GM13976 (cell line): ENCODE measurements around the gene FOXRED2.
"Not testable (repeated sequence)": the region's sequence is repeated elsewhere in the genome, so short reads cannot be mapped to it uniquely, and the experiment has no call there.

ENCODE experiments used
- DNase-seq: peaks from one replicate; pipeline ENCODE4 v3.0.0; 2012; ENCODE audit warnings: low spot score
- CTCF ChIP-seq: IDR thresholded peaks from 2 replicates; pipeline ENCODE4 v1.5.1; 2012; ENCODE audit warnings: borderline replicate concordance, mild to moderate bottlenecking; ENCODE audit not compliant: insufficient read depth; ENCODE audit errors: extremely low read depth, missing control alignments, control extremely low read depth
- in situ Hi-C: fragments of 300-500 bp; cut with MboI; formaldehyde crosslinking; loops from one replicate; pipeline ENCODE4 v1.12.0; 2022; ENCODE audit warnings: low sequenced_read_pairs, mixed read lengths, inconsistent platforms; ENCODE audit not compliant: unreplicated experiment

FOXRED2 gene

GRCh38 chr22:36456464-36456845 is 50.4 kb downstream of the FOXRED2 start:
- TF ChIP-seq CTCF: no peak
- in situ Hi-C loops: no loop called here
- no peak for DNase-seq

GRCh38 chr22:36455571-36456463 is 51.0 kb downstream of the FOXRED2 start:
- no peak for TF ChIP-seq CTCF
- DNase-seq: no peak
- in situ Hi-C loops: no loop called here

- no peak for TF ChIP-seq CTCF
- in situ Hi-C loops: no loop called here
- DNase-seq: peak; percentile 93
These were observed 51.8 kb downstream of the FOXRED2 start for GRCh38 chr22:36454916-36455570.

- no peak for TF ChIP-seq CTCF
- DNase-seq: no peak
- in situ Hi-C loops: no loop called here
These were observed 52.9 kb downstream of the FOXRED2 start for GRCh38 chr22:36453855-36454378.

- in situ Hi-C loops, DNase-seq: not testable (repeated sequence)
These were observed 53.7 kb downstream of the FOXRED2 start for GRCh38 chr22:36452978-36453607.

GRCh38 chr22:36452250-36452977 is 54.4 kb downstream of the FOXRED2 start:
- DNase-seq: no peak
- no peak for TF ChIP-seq CTCF
- in situ Hi-C loops: no loop called here

GRCh38 chr22:36450923-36451322 is 55.9 kb downstream of the FOXRED2 start:
- DNase-seq, in situ Hi-C loops: not testable (repeated sequence)
